HEK293T (cell line): ENCODE data around the gene UBAP1L.

Experiments
- ARNT ChIP-seq: fragments of 450-650 bp; IDR thresholded peaks from 2 replicates; pipeline ENCODE4 v1.6.1; 2017; ENCODE audit warnings: mild to moderate bottlenecking
- BHLHE40 ChIP-seq: fragments of 450-650 bp; IDR thresholded peaks from 2 replicates; pipeline ENCODE4 v1.6.1; 2016; ENCODE audit warnings: mild to moderate bottlenecking, moderate library complexity, borderline replicate concordance
- FOXM1 ChIP-seq: fragments of 450-650 bp; IDR thresholded peaks from 2 replicates; pipeline ENCODE4 v1.6.1; 2017; ENCODE audit warnings: mild to moderate bottlenecking, borderline replicate concordance
- SP1 ChIP-seq: fragments of 450-650 bp; IDR thresholded peaks from 2 replicates; pipeline ENCODE4 v1.6.1; 2017
- SUZ12 ChIP-seq: fragments of 450-650 bp; IDR thresholded peaks from 2 replicates; pipeline ENCODE4 v1.6.1; 2016; ENCODE audit warnings: mild to moderate bottlenecking
- TARDBP ChIP-seq: fragments of 450-650 bp; IDR thresholded peaks from 2 replicates; pipeline ENCODE4 v1.6.1; 2016

DNA sequence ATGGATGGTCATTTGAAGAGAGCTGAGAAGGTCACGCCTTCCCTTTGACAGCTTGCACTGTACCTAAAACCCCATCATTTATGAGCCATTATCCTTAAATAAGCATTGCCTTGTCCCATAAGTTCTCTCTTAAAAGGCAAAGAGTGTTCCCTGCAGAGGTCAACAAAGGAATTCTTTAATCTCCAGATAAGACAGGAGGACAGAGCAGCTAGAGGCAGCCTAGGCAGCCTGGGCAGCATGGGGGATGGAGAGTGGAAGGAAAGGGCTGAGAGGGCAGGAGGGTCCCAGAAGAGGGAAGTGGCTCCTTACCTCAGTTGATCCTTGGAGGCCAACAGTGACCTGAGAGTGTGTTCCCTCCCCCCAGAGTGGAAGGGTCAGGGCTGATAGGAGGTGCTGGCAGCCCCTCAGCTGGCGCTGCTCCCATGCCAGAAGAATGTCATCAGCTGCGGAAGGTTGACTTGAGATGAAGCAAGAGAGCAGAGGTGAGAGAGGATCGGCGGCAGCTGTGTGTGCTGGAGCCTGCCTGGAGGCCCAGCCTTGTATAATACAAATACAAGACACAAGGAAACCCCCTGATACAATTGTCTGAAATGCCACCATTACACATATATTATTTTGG, 25.7 kb downstream of the UBAP1L start:
- TF ChIP-seq TARDBP (no peak), SUZ12 (no peak), BHLHE40 (no peak), FOXM1 (no peak), SP1 (no peak), ARNT (no peak)
